ENCODE measurements around the gene RNF167.

RNF167 gene

DNA sequence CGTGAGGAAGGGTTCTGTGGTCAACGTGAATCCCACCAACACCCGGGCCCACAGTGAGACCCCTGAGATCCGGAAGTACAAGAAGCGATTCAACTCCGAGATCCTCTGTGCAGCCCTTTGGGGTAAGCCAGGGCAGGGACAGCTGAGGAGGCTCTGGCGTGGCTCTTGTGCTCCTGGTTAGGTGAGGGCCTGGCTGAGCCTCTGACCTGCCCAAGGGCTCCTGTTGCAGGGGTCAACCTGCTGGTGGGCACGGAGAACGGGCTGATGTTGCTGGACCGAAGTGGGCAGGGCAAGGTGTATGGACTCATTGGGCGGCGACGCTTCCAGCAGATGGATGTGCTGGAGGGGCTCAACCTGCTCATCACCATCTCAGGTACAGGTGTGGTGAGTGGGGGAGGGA, 44.9 kb upstream of the RNF167 start:
- no peak for DNase-seq (ENCODE audit: low read depth, low spot score)
- TF ChIP-seq, protein P1, sequence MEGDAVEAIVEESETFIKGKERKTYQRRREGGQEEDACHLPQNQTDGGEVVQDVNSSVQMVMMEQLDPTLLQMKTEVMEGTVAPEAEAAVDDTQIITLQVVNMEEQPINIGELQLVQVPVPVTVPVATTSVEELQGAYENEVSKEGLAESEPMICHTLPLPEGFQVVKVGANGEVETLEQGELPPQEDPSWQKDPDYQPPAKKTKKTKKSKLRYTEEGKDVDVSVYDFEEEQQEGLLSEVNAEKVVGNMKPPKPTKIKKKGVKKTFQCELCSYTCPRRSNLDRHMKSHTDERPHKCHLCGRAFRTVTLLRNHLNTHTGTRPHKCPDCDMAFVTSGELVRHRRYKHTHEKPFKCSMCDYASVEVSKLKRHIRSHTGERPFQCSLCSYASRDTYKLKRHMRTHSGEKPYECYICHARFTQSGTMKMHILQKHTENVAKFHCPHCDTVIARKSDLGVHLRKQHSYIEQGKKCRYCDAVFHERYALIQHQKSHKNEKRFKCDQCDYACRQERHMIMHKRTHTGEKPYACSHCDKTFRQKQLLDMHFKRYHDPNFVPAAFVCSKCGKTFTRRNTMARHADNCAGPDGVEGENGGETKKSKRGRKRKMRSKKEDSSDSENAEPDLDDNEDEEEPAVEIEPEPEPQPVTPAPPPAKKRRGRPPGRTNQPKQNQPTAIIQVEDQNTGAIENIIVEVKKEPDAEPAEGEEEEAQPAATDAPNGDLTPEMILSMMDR (IDR thresholded peaks at IDR 0.05; ENCODE audit: low read depth, low read length): no peak
- in situ Hi-C loops (cut with HindIII; ENCODE audit: low sequenced_read_pairs): no loop called here
- no peak overlapping the region for H3K4me3 ChIP-seq (ENCODE audit: low read depth, low read length)

GRCh38 chr17:4895657-4896331, 44.3 kb upstream of the RNF167 start:
- DNase-seq (ENCODE audit: low read depth, low spot score): no peak
- in situ Hi-C loops (cut with HindIII; ENCODE audit: low sequenced_read_pairs): no loop called here
- TF ChIP-seq, protein P1 (IDR thresholded peaks at IDR 0.05; ENCODE audit: low read depth, low read length): peak; percentile 12
- H3K4me3 ChIP-seq (ENCODE audit: low read depth, low read length): no peak overlapping the region

GRCh38 chr17:4896332-4897197, 43.5 kb upstream of the RNF167 start:
- DNase-seq (ENCODE audit: low read depth, low spot score): no peak
- TF ChIP-seq, protein P1 (IDR thresholded peaks at IDR 0.05; ENCODE audit: low read depth, low read length): no peak
- in situ Hi-C loops (cut with HindIII; ENCODE audit: low sequenced_read_pairs): no loop called here
- H3K4me3 ChIP-seq (ENCODE audit: low read depth, low read length): no peak overlapping the region

- no peak for DNase-seq (ENCODE audit: low read depth, low spot score)
- TF ChIP-seq, protein P1 (IDR thresholded peaks at IDR 0.05; ENCODE audit: low read depth, low read length): no peak
- H3K4me3 ChIP-seq (ENCODE audit: low read depth, low read length): no peak overlapping the region
- in situ Hi-C loops (cut with HindIII; ENCODE audit: low sequenced_read_pairs): no loop called here
Measured at GRCh38 chr17:4897198-4897687, 42.8 kb upstream of the RNF167 start.

- TF ChIP-seq, protein P1 (IDR thresholded peaks at IDR 0.05; ENCODE audit: low read depth, low read length): no peak
- in situ Hi-C loops (cut with HindIII; ENCODE audit: low sequenced_read_pairs): no loop called here
- H3K4me3 ChIP-seq (ENCODE audit: low read depth, low read length): no peak overlapping the region
- DNase-seq (ENCODE audit: low read depth, low spot score): no peak
Measured at GRCh38 chr17:4897785-4898184, 42.3 kb upstream of the RNF167 start.

DNA sequence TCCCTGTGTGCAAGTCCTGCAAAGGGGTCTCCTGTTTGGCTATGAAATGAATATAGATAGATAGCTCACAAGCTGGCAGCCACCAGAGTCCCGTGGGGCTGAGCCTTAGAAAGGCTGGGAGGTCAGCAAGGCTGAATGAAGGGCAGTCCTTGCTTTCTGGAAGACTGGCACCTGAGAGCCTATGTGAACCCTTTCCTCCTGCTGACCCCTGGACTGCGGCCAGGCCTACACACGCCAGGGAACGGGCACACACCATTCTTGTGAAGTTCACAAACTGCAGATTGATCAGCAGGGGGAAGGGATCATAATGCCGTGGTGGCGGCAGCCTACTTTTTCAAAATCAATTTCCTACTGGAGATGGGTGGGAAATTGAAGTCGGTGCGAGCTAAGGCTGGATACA, 41.7 kb upstream of the RNF167 start:
- TF ChIP-seq, protein P1 (IDR thresholded peaks at IDR 0.05; ENCODE audit: low read depth, low read length): no peak
- H3K4me3 ChIP-seq (ENCODE audit: low read depth, low read length): no peak overlapping the region
- DNase-seq (ENCODE audit: low read depth, low spot score): no peak
- in situ Hi-C loops (cut with HindIII; ENCODE audit: low sequenced_read_pairs): no loop called here

Measured in astrocyte of the spinal cord (primary cell).